Activated CD8-positive, alpha-beta memory T cell treated with anti-CD3 and anti-CD28 coated beads, Interleukin-2, amount 10 ng/mL, durations not matched to agents 7 days and 5 days (primary cell): ENCODE results near the gene PNMA8C. TPM values are rescaled to one million over a fixed set of nuclear protein-coding genes. Genes with fewer than 3 reads are reported as not detected.
A peak's percentile ranks its signal among the peaks of the same experiment; 100 is the strongest.
"Not testable (repeated sequence)": the region's sequence is repeated elsewhere in the genome, so short reads cannot be mapped to it uniquely, and the experiment has no call there.

Experiments
- ATAC-seq: fragments of 150-1000 bp; cut with Tn5 transposase; one replicate; pipeline ENCODE4 v1.10.0; 2021; ENCODE audit warnings: moderate library complexity
- CTCF ChIA-PET: fragments of 350-600 bp; sonication (Branson Sonifier 250); formaldehyde crosslinking; loops from one replicate; lab custom pipeline; 2021; ENCODE audit warnings: antibody characterized with exemption; lab: Charles Lee
- DNase-seq: peaks from one replicate; pipeline ENCODE4 v3.0.0-alpha.2; 2020
- H3K27ac Mint-ChIP-seq: one replicate; pipeline ENCODE4 v1.8.0; 2021; ENCODE audit warnings: mild to moderate bottlenecking, mixed read lengths
- H3K27me3 Mint-ChIP-seq: one replicate; pipeline ENCODE4 v1.8.0; 2021; ENCODE audit warnings: mixed read lengths
- H3K36me3 Mint-ChIP-seq: one replicate; pipeline ENCODE4 v1.8.0; 2021; ENCODE audit warnings: mild to moderate bottlenecking, mixed read lengths
- H3K4me1 Mint-ChIP-seq: one replicate; pipeline ENCODE4 v1.8.0; 2021; ENCODE audit warnings: mixed read lengths
- H3K4me3 Mint-ChIP-seq: one replicate; pipeline ENCODE4 v1.8.0; 2021; ENCODE audit warnings: mild to moderate bottlenecking, moderate library complexity, mixed read lengths
- H3K9me3 Mint-ChIP-seq: one replicate; pipeline ENCODE4 v1.8.0; 2022; ENCODE audit warnings: low read depth, mixed read lengths
- total RNA-seq, 2 experiments: library from RNA; stranded (reverse); gene quantifications; one replicate each; pipeline ENCODE4 v1.2.3, GENCODE V29; 2021

The PNMA8C gene
- total RNA-seq, 2 experiments from 2014 or later = not detected

- peaks cover 26% of the 10 kb centered on the region for H3K27me3 Mint-ChIP-seq
- CTCF ChIA-PET, ATAC-seq, H3K4me1 Mint-ChIP-seq, H3K36me3 Mint-ChIP-seq, H3K4me3 Mint-ChIP-seq, DNase-seq, H3K27ac Mint-ChIP-seq, H3K9me3 Mint-ChIP-seq: not testable (repeated sequence)
These were observed 7.0 kb upstream of the PNMA8C start for GRCh38 chr19:46435689-46436088.

DNA sequence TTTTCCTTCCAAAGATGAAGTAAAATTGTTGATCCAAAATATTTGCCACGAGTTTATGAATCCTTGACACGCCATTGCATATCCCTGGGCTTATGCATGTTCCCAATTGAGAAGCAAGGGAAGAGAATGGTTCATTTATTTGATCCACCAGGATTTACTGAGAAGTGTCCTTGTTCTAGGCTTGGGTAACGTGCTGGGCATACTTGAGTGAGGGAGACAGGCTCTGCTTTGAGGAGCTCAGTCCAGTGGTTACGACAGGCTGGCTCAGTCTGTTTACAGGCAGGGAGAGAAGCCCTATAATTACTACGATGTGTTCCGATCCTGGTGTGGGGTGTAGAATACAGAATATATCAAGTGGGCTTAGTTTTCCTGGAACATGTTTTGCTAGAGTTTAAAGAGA, 6.3 kb upstream of the PNMA8C start:
- H3K4me3 Mint-ChIP-seq = no peak overlapping the region
- CTCF ChIA-PET = no interaction called here
- peaks cover 33% of the 10 kb centered on the region for H3K27me3 Mint-ChIP-seq
- H3K9me3 Mint-ChIP-seq = no peaks in the 10 kb centered on the region
- ATAC-seq = no peak
- no peaks in the 10 kb centered on the region for H3K36me3 Mint-ChIP-seq
- H3K27ac Mint-ChIP-seq = no peak overlapping the region
- DNase-seq = no peak
- H3K4me1 Mint-ChIP-seq = no peaks in the 10 kb centered on the region

DNA sequence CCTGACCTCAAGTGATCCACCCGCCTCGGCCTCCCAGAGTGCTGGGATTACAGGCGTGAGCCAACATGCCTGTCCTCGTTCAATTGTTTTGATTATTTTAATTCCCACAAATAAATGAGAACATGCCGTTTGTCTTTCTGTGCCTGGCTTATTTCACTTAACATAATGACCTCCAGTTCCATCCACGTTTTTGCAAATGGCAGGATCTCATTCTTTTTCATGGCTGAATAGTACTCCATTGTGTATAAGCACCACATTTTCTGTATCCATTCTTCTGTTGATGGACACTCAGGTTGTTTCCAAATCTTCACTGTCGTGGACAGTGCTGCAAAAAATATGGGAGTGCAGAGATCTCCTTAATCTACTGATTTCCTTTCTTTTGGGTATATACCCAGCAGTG, 4.7 kb upstream of the PNMA8C start:
- H3K27me3 Mint-ChIP-seq = peaks cover 48% of the 10 kb centered on the region
- DNase-seq, H3K4me1 Mint-ChIP-seq, H3K9me3 Mint-ChIP-seq, H3K4me3 Mint-ChIP-seq, H3K36me3 Mint-ChIP-seq, H3K27ac Mint-ChIP-seq, ATAC-seq: not testable (repeated sequence)
- CTCF ChIA-PET = interaction anchor here (0.7 to 0.9 kb wide), 2 partner anchors 97 to 335 kb away, joined by 3 read pairs; no protein-coding TSS in a partner anchor

GRCh38 chr19:46431824-46432223, 3.1 kb upstream of the PNMA8C start:
- CTCF ChIA-PET = interaction anchor here (0.7 to 1.3 kb wide), 5 partner anchors 14 to 98 kb away, joined by 3 to 4 read pairs (median 3); no protein-coding TSS in a partner anchor
- Mint-ChIP-seq H3K27ac (no peak overlapping the region), H3K4me3 (no peak overlapping the region), H3K36me3 (no peaks in the 10 kb centered on the region), H3K27me3 (peaks cover 64% of the 10 kb centered on the region), H3K9me3 (no peaks in the 10 kb centered on the region), H3K4me1 (peaks cover 23% of the 10 kb centered on the region)
- ATAC-seq (no peak), DNase-seq (no peak)

GRCh38 chr19:46429999-46430398, 1.3 kb upstream of the PNMA8C start:
- CTCF ChIA-PET = no interaction called here
- Mint-ChIP-seq H3K9me3 (no peaks in the 10 kb centered on the region), H3K27ac (no peak overlapping the region), H3K4me1 (peaks cover 29% of the 10 kb centered on the region), H3K36me3 (no peaks in the 10 kb centered on the region), H3K27me3 (peaks cover 77% of the 10 kb centered on the region), H3K4me3 (no peak overlapping the region)
- no peak for ATAC-seq
- DNase-seq = no peak

- Mint-ChIP-seq H3K4me1 (peaks cover 33% of the 10 kb centered on the region), H3K27me3 (peaks cover 84% of the 10 kb centered on the region), H3K27ac (no peak overlapping the region), H3K36me3 (no peaks in the 10 kb centered on the region), H3K9me3 (no peaks in the 10 kb centered on the region), H3K4me3 (no peak overlapping the region)
- DNase-seq (no peak), ATAC-seq (no peak)
- CTCF ChIA-PET = interaction anchor here (0.6 to 1.9 kb wide), 2 partner anchors 85 to 96 kb away, joined by 4 read pairs; no protein-coding TSS in a partner anchor
These were observed 1.2 kb downstream of the PNMA8C start for GRCh38 chr19:46427518-46428045.

DNA sequence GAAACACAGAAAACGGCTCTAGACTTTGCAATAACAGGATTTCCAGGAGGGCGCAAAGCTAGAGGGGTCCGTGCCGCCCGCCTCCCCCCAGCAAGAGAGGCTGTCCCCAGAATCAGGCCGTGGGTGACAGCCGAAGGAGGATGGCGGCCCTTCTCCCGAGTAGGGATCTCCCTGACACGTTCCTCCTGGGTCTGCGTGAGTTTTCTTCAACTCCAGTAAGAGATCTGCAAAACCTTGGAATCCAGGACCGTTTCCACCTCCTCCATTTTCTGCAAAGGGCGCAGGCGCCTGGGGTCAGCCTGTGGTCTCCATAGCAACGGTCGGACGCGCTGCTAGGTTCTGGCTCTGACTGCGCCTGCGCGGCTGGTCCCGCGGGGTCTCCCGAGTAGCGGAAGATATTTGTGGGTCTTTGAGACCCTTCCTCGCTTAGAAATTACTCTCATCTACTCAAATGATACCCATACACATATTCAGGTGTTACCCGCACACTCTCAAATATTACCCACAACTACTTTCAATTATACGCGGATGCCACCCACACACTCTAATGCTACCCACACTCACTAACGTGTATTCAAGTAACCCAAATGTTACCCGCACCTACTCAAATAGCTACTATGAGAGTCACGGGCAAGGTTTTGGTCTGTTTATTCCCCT, 2.1 kb downstream of the PNMA8C start:
- H3K4me1 Mint-ChIP-seq = peaks cover 33% of the 10 kb centered on the region
- ATAC-seq (peak; percentile 23), DNase-seq (peak; percentile 54)
- peak overlapping the region; percentile 47 for H3K4me3 Mint-ChIP-seq
- H3K27ac Mint-ChIP-seq = no peak overlapping the region
- no peaks in the 10 kb centered on the region for H3K36me3 Mint-ChIP-seq
- CTCF ChIA-PET = interaction anchor here (1.4 to 1.9 kb wide), 3 partner anchors 23 to 86 kb away, joined by 3 to 5 read pairs (median 4); no protein-coding TSS in a partner anchor
- peaks cover 86% of the 10 kb centered on the region for H3K27me3 Mint-ChIP-seq
- H3K9me3 Mint-ChIP-seq = no peaks in the 10 kb centered on the region

DNA sequence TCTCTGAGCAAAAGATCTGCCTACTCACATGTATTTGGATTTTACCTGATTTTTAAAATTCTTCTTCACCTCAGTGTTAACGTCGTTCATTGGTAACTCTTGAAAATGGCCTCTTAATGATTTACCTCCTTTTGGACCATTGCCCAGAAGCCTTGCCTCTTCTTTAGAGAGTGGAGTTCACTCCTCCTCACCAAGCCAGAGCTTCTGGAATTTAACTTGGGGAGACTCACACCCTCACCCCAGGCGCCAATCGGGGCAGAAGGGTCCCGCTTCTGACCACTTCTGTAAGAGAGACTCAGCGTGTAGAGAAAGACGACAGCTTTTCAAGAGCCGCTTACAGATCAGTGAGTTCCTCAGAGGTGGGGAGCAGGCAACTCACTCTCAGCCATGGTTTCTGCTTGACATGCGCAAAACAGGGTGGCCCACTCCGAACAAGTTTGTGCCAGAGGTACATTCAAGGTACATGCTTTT, 2.7 kb downstream of the PNMA8C start:
- CTCF ChIA-PET = interaction anchor here (0.7 to 1.8 kb wide), 3 partner anchors 16 to 61 kb away, joined by 3 to 5 read pairs (median 3); no protein-coding TSS in a partner anchor
- H3K27me3 Mint-ChIP-seq = peaks cover 83% of the 10 kb centered on the region
- no peak overlapping the region for H3K27ac Mint-ChIP-seq
- H3K9me3 Mint-ChIP-seq = no peaks in the 10 kb centered on the region
- no peak overlapping the region for H3K4me3 Mint-ChIP-seq
- ATAC-seq (no peak), DNase-seq (no peak)
- H3K36me3 Mint-ChIP-seq = no peaks in the 10 kb centered on the region
- H3K4me1 Mint-ChIP-seq = peaks cover 33% of the 10 kb centered on the region

DNA sequence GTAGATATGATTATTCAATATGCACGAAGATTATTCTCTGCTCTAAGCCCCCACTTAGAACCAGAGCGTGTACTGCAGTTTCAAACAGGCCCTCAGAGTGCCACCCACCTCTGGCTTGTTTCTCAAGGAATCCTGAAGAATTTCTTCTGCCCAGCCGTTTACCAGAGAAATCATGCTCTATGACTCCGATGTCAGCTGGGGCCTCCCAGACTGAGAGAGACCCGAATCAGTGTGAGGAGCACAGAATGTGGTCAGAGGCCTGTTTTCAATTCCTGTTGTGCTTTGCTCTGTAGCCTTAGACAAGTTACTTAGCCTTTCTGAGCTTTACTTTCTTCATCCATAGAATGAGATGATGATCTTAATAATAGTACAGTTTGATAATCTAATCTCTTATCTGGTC, 5.5 kb downstream of the PNMA8C start:
- H3K9me3 Mint-ChIP-seq = no peaks in the 10 kb centered on the region
- no peaks in the 10 kb centered on the region for H3K36me3 Mint-ChIP-seq
- H3K27ac Mint-ChIP-seq = no peak overlapping the region
- CTCF ChIA-PET = interaction anchor here (0.8 to 2.5 kb wide), 2 partner anchors 28 to 66 kb away, joined by 3 to 9 read pairs; no protein-coding TSS in a partner anchor
- H3K4me3 Mint-ChIP-seq = no peak overlapping the region
- H3K4me1 Mint-ChIP-seq = peaks cover 23% of the 10 kb centered on the region
- ATAC-seq = no peak
- DNase-seq = no peak
- peaks cover 65% of the 10 kb centered on the region for H3K27me3 Mint-ChIP-seq

- Mint-ChIP-seq H3K27me3 (peaks cover 61% of the 10 kb centered on the region), H3K4me1 (peaks cover 16% of the 10 kb centered on the region)
- CTCF ChIA-PET = interaction anchor here (0.5 kb wide), 1 partner anchor 37 kb away, joined by 3 read pairs; no protein-coding TSS in a partner anchor
These were observed 6.4 kb downstream of the PNMA8C start for GRCh38 chr19:46422344-46422743.

GRCh38 chr19:46420056-46420455, 8.7 kb downstream of the PNMA8C start:
- peaks cover 60% of the 10 kb centered on the region for H3K27me3 Mint-ChIP-seq

More at GRCh38 chr19:46422344-46422743, 6.4 kb downstream of the PNMA8C start:
- H3K36me3 Mint-ChIP-seq = no peaks in the 10 kb centered on the region
- no peaks in the 10 kb centered on the region for H3K9me3 Mint-ChIP-seq
- no peak overlapping the region for H3K4me3 Mint-ChIP-seq
- DNase-seq (no peak), ATAC-seq (no peak)
- H3K27ac Mint-ChIP-seq = no peak overlapping the region

GRCh38 chr19:46415804-46416709, 12.7 kb downstream of the PNMA8C start:
- H3K9me3 Mint-ChIP-seq, H3K36me3 Mint-ChIP-seq, H3K27ac Mint-ChIP-seq, H3K4me1 Mint-ChIP-seq, ATAC-seq, CTCF ChIA-PET, H3K4me3 Mint-ChIP-seq, DNase-seq: not testable (repeated sequence)
- peaks cover 69% of the 10 kb centered on the region for H3K27me3 Mint-ChIP-seq

More at GRCh38 chr19:46420056-46420455, 8.7 kb downstream of the PNMA8C start:
- Mint-ChIP-seq H3K27ac (no peak overlapping the region), H3K4me3 (no peak overlapping the region), H3K9me3 (no peaks in the 10 kb centered on the region), H3K4me1 (peaks cover 4% of the 10 kb centered on the region), H3K36me3 (no peaks in the 10 kb centered on the region)
- CTCF ChIA-PET = no interaction called here
- DNase-seq = no peak
- no peak for ATAC-seq

DNA sequence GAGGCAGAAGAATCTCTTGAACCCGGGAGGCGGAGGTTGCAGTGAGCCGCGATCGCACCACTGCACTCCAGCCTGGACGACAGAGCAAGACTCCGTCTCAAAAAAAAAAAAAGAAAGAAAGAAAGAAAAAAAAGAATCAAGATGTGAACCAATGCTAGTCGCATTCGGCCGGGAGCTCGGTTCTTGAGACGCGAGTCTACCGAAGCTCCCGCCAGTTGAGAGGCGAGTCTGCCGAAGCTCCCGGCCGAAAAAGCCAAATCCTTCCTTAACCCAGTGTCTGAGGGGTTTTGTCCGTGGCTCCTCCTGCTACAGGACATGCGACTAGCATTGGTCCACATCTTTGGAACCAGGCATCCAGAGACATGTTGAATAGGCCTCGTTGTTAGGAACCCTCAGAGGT, 13.8 kb downstream of the PNMA8C start:
- CTCF ChIA-PET = interaction anchor here (0.8 kb wide), 2 partner anchors 14 to 19 kb away, joined by 3 read pairs; no protein-coding TSS in a partner anchor
- not testable (repeated sequence) for H3K4me3 Mint-ChIP-seq, H3K27ac Mint-ChIP-seq, H3K36me3 Mint-ChIP-seq, H3K9me3 Mint-ChIP-seq, DNase-seq, H3K4me1 Mint-ChIP-seq, ATAC-seq
- H3K27me3 Mint-ChIP-seq = peaks cover 76% of the 10 kb centered on the region
